Adipocyte (in vitro differentiated cells): ENCODE data around the gene SLC4A5.
"Not testable (repeated sequence)": the region's sequence is repeated elsewhere in the genome, so short reads cannot be mapped to it uniquely, and the experiment has no call there.

Source experiments
- DNase-seq: peaks from one replicate; pipeline ENCODE4 v3.0.0-alpha.2; 2015; ENCODE audit warnings: low read depth
- H3K27me3 ChIP-seq: replicated peaks from 2 replicates; pipeline ENCODE4 v1.7.0; 2013; ENCODE audit warnings: mild to moderate bottlenecking, low read length, moderate library complexity; ENCODE audit not compliant: control insufficient read depth, insufficient read depth
- H3K36me3 ChIP-seq: 2 replicates; pipeline ENCODE4 v1.7.0; 2013; ENCODE audit warnings: low read length, mild to moderate bottlenecking, moderate library complexity; ENCODE audit not compliant: control insufficient read depth, insufficient read depth, severe bottlenecking
- H3K4me1 ChIP-seq: 2 replicates; pipeline ENCODE4 v1.7.0; 2013; ENCODE audit warnings: mild to moderate bottlenecking, low read length, moderate library complexity; ENCODE audit not compliant: control insufficient read depth, insufficient read depth
- H3K4me3 ChIP-seq: 2 replicates; pipeline ENCODE4 v1.7.0; 2013; ENCODE audit warnings: mild to moderate bottlenecking, low read length, moderate library complexity
- H3K9ac ChIP-seq: 2 replicates; pipeline ENCODE4 v1.7.0; 2013; ENCODE audit warnings: mild to moderate bottlenecking, low read length, moderate library complexity
- H3K9me3 ChIP-seq: 2 replicates; pipeline ENCODE4 v1.7.0; 2013; ENCODE audit warnings: mild to moderate bottlenecking, low read length, moderate library complexity; ENCODE audit not compliant: control insufficient read depth

SLC4A5 gene

DNA sequence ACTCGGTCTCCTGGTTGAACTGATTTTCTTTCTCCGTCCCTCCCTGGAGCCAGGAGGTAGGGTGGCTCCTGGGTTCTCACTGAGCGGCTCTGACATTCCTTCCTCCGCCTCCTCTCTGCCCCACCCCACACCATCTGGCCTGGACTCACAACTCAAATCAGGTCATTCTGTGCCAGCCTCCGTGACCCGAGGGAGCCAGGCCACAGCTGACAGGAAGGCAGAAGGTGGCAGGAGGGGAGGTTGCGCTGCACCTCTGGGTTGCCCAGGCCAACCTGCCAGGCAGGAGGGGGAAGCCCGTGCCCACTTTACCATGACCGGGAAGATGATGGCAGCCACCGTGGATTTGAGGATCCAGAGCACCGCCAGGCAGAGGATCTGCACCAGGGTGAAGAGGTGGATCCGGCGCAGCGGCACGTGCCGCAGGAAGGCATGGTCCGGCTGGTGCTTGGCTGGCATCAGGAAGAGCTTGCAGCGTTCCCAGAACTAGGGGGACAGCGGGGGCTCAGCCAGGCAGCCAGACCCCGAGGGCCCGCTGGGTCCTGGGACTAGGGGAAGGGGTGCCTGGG is 116.5 kb downstream of the SLC4A5 start:
- Histone ChIP-seq H3K9ac (no peak overlapping the region), H3K27me3 (no peaks in the 10 kb centered on the region), H3K36me3 (peaks cover 2% of the 10 kb centered on the region), H3K4me3 (no peak overlapping the region), H3K9me3 (no peaks in the 10 kb centered on the region), H3K4me1 (peaks cover 17% of the 10 kb centered on the region)
- DNase-seq = no peak

DNA sequence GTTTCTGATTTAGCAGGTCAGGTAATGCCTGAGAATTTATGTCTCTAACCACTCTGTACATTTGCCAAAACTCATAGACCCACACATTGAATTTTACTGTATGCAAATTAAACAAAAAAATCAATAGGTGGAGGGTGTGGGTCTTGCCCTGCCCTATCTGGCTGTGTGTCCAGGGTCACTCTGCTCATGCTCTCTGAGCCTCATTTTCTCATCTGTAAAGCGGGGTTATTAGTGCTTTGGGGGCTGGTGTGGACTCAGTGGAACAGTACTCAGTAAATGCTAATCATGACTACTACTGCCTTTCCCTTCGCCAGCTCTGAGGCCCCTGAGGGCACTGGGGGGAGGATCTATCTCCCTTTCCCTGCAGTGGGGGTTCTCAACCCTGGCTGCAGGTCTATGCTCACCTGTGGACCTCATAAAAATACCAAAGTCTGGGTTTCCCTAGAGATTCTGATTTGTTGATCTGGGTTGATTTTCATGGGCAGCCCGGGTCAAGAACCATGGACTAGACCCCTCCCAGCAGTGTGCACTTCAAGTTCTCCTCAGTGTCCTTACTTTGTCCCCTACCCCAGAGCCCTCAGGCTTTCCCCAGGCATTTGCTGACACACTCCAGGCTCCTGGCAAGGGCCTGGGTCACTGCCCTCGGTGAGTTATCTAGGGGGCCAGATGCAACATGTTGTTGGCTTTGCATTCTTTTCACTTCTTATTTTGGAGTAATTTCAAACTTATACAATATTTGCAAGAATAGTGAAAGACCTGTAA is 117.3 kb downstream of the SLC4A5 start:
- DNase-seq = no peak

DNA sequence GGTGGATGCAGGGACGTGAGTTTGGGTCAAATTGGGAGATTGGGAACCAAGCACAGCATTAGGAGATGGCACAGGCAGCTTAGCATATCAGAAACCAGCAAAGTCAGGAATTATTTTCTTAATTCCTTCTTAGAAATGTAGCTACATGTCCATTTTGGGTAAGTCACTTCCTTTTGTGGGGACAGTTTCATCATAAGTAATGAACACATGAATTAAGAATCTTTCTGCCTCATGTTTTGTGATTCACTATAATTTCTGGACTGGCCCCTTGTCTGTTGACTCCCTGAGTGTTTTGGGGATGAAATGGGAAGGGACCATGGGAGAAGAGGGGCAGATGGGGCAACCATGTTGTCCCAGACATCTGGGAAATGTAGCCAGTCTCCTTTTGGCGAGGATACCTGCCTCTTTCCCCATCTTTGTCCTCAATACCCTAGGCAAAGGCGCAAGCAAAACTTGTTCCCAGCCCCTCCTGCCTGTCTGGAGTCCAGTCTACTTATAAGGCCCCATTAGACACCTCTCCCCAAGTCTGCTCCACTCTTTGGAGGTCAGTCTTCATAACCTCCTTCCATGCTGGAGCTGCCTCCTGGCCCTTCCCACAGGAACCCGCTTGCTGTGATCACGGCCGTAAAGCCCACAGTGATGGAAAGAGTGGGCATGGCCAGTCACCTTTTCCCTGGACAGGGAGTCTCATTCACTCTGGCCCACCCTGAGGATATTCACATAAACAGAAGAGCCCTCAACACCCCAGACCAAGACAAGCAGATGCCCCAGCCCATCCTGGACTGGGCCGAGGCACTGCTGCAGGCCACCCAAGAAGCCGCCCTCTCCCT is 119.1 kb downstream of the SLC4A5 start:
- H3K36me3 ChIP-seq = peaks cover 16% of the 10 kb centered on the region
- peaks cover 17% of the 10 kb centered on the region for H3K4me1 ChIP-seq
- no peaks in the 10 kb centered on the region for H3K9me3 ChIP-seq
- no peak for DNase-seq
- no peak overlapping the region for H3K9ac ChIP-seq
- H3K27me3 ChIP-seq = no peaks in the 10 kb centered on the region
- no peak overlapping the region for H3K4me3 ChIP-seq

More for the DNA sequence above, 117.3 kb downstream of the SLC4A5 start:
- Histone ChIP-seq H3K9me3 (no peaks in the 10 kb centered on the region), H3K27me3 (no peaks in the 10 kb centered on the region), H3K36me3 (peaks cover 10% of the 10 kb centered on the region), H3K9ac (no peak overlapping the region), H3K4me1 (peaks cover 17% of the 10 kb centered on the region), H3K4me3 (no peak overlapping the region)

DNA sequence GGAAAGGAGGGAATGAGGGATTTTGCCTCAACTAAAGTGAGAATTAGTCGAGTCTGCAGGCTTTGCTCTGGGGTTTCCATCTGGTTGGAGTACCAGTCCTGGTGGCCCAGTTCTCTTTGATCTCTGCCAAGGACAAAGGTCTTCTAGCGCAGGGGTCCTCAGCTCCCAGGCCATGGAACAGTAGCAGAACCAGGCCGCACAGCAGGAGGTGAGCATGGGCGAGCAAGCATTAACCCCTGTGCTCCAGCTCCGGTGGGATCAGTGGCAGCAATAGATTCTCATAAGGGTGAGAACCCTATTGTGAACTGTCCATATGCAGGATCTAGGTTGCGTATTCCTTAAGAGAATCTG is 120.9 kb downstream of the SLC4A5 start:
- Histone ChIP-seq H3K4me1 (peaks cover 17% of the 10 kb centered on the region), H3K9me3 (no peaks in the 10 kb centered on the region), H3K36me3 (peaks cover 33% of the 10 kb centered on the region), H3K27me3 (no peaks in the 10 kb centered on the region), H3K4me3 (no peak overlapping the region), H3K9ac (no peak overlapping the region)
- no peak for DNase-seq

DNA sequence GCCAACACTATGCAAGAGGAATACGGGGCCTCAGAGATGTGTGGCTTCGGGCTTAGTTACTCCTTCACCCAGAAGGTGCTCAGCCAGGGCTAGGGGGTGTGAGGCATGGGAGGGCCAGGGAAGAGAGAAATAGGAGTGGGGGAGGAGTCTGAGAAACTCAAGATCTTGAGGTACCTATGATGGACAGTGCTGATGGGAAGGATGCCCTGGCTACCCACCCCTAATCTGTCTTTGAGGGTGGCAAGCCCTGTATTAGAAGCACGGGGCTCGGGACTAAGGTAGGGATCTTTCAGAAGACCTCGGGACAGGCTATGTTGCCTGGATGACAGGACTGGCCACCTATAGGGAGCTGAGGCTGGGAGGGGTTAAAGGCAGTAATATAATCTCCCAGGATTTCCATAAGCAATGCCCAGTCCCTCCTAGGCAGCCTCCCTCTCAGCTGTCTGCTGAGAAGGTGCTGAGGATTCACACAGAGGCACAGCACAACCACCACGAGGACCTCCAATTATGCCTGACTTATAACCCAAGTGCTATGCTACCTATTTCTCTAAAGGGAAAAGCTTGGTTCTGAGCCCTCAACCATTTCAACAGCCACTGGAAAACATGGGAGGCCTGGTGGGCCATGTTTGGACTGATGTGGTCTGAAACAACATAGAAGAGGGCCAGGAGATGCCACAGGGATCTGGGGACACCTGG is 121.5 kb downstream of the SLC4A5 start:
- no peak overlapping the region for H3K4me3 ChIP-seq
- H3K9me3 ChIP-seq = no peaks in the 10 kb centered on the region
- H3K4me1 ChIP-seq = peaks cover 17% of the 10 kb centered on the region
- no peaks in the 10 kb centered on the region for H3K27me3 ChIP-seq
- DNase-seq = no peak
- no peak overlapping the region for H3K9ac ChIP-seq
- H3K36me3 ChIP-seq = peaks cover 38% of the 10 kb centered on the region

DNA sequence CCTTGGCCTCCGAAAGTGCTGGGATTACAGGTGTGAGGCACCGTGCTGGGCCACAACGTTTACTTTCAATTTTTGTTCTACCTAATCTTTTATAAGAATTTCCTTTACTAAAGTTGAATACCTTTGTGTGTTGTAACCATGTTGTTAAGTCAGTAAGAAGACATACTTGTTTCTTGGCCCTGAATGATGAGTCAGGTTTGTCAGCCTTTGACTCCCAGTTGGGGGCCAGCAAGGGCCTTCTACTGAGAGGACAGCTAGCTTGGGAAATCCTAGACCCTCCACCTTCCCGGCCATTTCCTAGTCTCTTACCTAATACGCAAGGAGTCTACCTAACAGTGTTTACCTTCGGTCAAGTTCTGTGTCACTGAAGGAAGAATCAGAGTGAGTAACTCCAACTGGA is 122.1 kb downstream of the SLC4A5 start:
- no peak overlapping the region for H3K4me3 ChIP-seq
- no peaks in the 10 kb centered on the region for H3K27me3 ChIP-seq
- no peak overlapping the region for H3K9ac ChIP-seq
- H3K36me3 ChIP-seq = peaks cover 44% of the 10 kb centered on the region
- no peaks in the 10 kb centered on the region for H3K9me3 ChIP-seq
- no peak for DNase-seq
- H3K4me1 ChIP-seq = peaks cover 14% of the 10 kb centered on the region

DNA sequence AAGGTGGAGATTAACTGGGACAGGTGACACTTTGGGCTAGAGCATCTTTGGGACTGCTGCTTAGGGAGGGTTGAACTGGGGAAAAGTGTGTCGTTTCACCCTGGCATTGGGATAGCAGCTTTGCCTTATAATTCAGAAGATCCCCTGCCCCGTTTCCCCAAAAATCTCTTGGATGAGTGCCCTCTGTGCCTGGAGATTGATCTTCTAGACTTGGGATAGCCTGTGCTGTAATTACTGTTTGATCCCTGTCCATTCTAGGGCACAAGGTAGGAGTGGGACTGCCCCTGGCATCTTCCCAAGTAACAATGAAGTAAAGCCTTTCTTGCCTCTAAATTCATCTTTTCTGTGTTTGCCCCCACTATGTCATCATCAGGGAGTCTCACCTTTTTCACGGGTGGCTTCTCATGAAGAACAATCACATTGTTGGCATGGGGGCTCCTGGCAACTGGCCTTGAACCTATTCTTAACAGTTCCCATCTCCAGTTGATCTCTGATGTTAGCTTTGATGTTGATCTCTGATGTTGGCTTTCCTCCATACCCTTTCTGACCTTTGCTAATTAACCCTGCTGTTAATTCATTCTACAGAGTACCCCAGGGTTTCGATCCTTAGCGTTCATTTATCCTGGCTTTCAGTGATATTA is 123.2 kb downstream of the SLC4A5 start:
- Histone ChIP-seq H3K9ac (no peak overlapping the region), H3K4me3 (no peak overlapping the region), H3K9me3 (no peaks in the 10 kb centered on the region), H3K36me3 (peaks cover 56% of the 10 kb centered on the region), H3K4me1 (peaks cover 14% of the 10 kb centered on the region), H3K27me3 (no peaks in the 10 kb centered on the region)
- no peak for DNase-seq

DNA sequence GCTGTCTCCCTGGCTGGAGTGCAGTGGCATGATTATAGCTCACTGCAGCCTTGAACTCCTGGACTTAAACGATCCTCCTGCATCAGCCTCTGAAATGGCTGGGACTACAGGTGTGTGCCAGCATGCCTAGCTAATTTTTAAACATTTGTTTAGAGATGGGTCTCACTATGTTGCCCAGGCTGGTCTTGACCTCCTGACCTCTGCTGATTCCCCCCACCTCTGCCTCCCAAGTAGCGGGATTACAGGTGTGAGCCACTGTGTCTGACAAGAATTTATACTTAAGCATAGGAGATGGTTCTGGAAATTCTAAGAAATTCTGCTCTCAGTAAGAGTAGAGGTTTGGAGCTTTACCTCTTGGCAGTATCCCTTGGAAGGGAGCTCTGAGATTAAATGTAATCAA is 126.6 kb downstream of the SLC4A5 start:
- no peak for DNase-seq
- no peaks in the 10 kb centered on the region for H3K9me3 ChIP-seq
- no peak overlapping the region for H3K9ac ChIP-seq
- no peaks in the 10 kb centered on the region for H3K27me3 ChIP-seq
- no peak overlapping the region for H3K4me3 ChIP-seq
- peaks cover 83% of the 10 kb centered on the region for H3K36me3 ChIP-seq
- H3K4me1 ChIP-seq = no peaks in the 10 kb centered on the region

DNA sequence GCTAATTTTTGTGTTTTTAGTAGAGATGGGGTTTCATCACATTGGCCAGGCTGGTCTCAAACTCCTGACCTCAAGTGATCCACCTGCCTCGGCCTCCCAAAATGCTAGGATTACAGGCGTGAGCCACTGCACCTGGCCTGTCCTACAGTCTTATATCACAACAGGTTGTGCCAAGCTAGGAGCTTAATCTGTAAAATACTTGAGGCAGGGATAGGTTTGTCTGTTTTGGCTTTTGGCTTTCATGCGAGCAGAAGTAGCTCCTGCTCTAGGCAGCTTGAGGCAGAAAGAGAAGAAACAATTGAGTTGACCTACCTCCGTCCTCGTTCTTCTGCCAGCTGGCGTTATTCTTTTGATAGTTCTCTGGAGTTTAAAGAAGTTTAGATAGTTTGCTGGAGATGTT is 127.4 kb downstream of the SLC4A5 start:
- DNase-seq, H3K4me1 ChIP-seq, H3K4me3 ChIP-seq, H3K9ac ChIP-seq, H3K27me3 ChIP-seq, H3K9me3 ChIP-seq: not testable (repeated sequence)
- H3K36me3 ChIP-seq = peaks cover 85% of the 10 kb centered on the region

DNA sequence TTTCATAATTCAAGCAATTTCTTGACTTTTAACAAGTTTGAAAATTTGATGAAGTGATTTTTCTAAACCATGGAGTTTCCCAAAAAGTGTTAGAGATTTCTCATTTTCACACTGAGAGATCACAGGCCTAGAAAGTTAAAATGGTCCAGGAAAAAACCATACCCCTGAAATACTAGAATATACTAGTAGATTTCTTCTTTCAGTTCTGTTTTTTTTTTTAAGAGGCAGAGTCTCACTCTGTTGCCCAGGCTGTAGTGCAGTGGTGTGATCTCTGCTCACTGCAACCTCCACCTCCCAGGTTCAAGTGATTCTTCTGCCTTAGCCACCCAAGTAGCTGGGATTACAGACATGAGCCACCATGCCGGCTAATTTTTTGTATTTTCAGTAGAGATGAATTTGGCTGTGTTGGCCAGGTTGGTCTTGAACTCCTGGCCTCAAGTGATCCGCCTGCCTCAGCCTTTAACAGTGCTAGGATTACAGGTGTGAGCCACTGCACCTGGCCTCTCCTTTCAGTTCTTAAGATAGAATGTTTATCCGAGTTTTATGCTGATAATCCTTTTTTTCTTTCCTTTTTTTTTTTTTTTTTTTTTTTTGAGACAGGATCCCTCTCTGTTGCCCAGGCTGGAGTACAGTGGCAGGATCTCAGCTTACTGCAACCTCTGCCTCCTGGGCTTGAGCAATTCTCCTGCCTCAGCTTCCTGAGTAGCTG is 130.4 kb downstream of the SLC4A5 start:
- Histone ChIP-seq H3K4me3 (no peak overlapping the region), H3K27me3 (no peaks in the 10 kb centered on the region), H3K36me3 (peaks cover 95% of the 10 kb centered on the region), H3K4me1 (no peaks in the 10 kb centered on the region), H3K9ac (no peak overlapping the region), H3K9me3 (no peaks in the 10 kb centered on the region)
- no peak for DNase-seq
